Measurements from ENCODE around the gene ACTRT2.

Gene ACTRT2

GRCh38 chr1:3063379-3064295 lies 42.4 kb downstream of the ACTRT2 start (continued):
- TF ChIP-seq CREB5 (CRISPR knock-in tag; IDR thresholded peaks at IDR 0.05; ENCODE audit: low read depth) (no peak), PATZ1 (CRISPR knock-in tag; IDR thresholded peaks at IDR 0.05; ENCODE audit: borderline replicate concordance) (no peak)

GRCh38 chr1:3064296-3064850 lies 43.1 kb downstream of the ACTRT2 start:
- no peak for ATAC-seq
- TF ChIP-seq SNAI2 (CRISPR knock-in tag; IDR thresholded peaks at IDR 0.05) (no peak), PPARA (CRISPR knock-in tag; IDR thresholded peaks at IDR 0.05; ENCODE audit: borderline replicate concordance) (no peak), ESRRG (CRISPR knock-in tag; IDR thresholded peaks at IDR 0.05) (no peak), PATZ1 (CRISPR knock-in tag; IDR thresholded peaks at IDR 0.05; ENCODE audit: borderline replicate concordance) (no peak), ARNTL (CRISPR knock-in tag; IDR thresholded peaks at IDR 0.05; ENCODE audit: borderline replicate concordance, low read depth) (no peak), ZFP30 (CRISPR knock-in tag; IDR thresholded peaks at IDR 0.05) (no peak), CSDC2 (CRISPR knock-in tag; IDR thresholded peaks at IDR 0.05) (no peak), CREB5 (CRISPR knock-in tag; IDR thresholded peaks at IDR 0.05; ENCODE audit: low read depth) (no peak), GLIS3 (CRISPR knock-in tag; IDR thresholded peaks at IDR 0.05) (no peak), OSR1 (CRISPR knock-in tag; IDR thresholded peaks at IDR 0.05) (no peak)

- no peak for TF ChIP-seq ISL1 (CRISPR knock-in tag; IDR thresholded peaks at IDR 0.05)
- TF ChIP-seq ZNF565 (CRISPR knock-in tag; conservative IDR thresholded peaks at IDR 0.05; ENCODE audit: low read depth), result no peak
- TF ChIP-seq ZNF8 (CRISPR knock-in tag; IDR thresholded peaks at IDR 0.05), result no peak
- TF ChIP-seq GLIS3 (CRISPR knock-in tag; IDR thresholded peaks at IDR 0.05), result no peak
- no peak for TF ChIP-seq CREB5 (CRISPR knock-in tag; IDR thresholded peaks at IDR 0.05; ENCODE audit: low read depth)
- no peak for TF ChIP-seq OSR1 (CRISPR knock-in tag; IDR thresholded peaks at IDR 0.05)
- TF ChIP-seq TOX (CRISPR knock-in tag; IDR thresholded peaks at IDR 0.05; ENCODE audit: borderline replicate concordance), result no peak
- TF ChIP-seq ESRRG (CRISPR knock-in tag; IDR thresholded peaks at IDR 0.05), result no peak
- TF ChIP-seq POU6F1 (CRISPR knock-in tag; IDR thresholded peaks at IDR 0.05; ENCODE audit: borderline replicate concordance, low read depth), result no peak
- no peak for TF ChIP-seq ZNF70 (CRISPR knock-in tag; IDR thresholded peaks at IDR 0.05)
- TF ChIP-seq TSHZ2 (CRISPR knock-in tag; IDR thresholded peaks at IDR 0.05), result no peak
- no peak for TF ChIP-seq ZC3H10 (CRISPR knock-in tag; IDR thresholded peaks at IDR 0.05)
- no peak for TF ChIP-seq RARB (CRISPR knock-in tag; IDR thresholded peaks at IDR 0.05)
- no peak for TF ChIP-seq BACH2 (CRISPR knock-in tag; IDR thresholded peaks at IDR 0.05; ENCODE audit: borderline replicate concordance)
- no peak for TF ChIP-seq SNAI2 (CRISPR knock-in tag; IDR thresholded peaks at IDR 0.05)
- no peak for TF ChIP-seq CSDC2 (CRISPR knock-in tag; IDR thresholded peaks at IDR 0.05)
- no peak for TF ChIP-seq ZFP3 (CRISPR knock-in tag; IDR thresholded peaks at IDR 0.05)
Observed at GRCh38 chr1:3064901-3065300, 43.6 kb downstream of the ACTRT2 start.

More at GRCh38 chr1:3064901-3065300, 43.6 kb downstream of the ACTRT2 start:
- no peak for ATAC-seq

Data from SK-N-SH treated with all-trans-retinoic acid at 6 μM for 48 hours (cell line).